Stimulated activated naive B cell treated with anti-CD40 and anti-IgM and Interleukin-4, amounts not matched to agents 10 μg/mL and 1 μg/mL and 100 μg/mL, for 72 hours (primary cell): ENCODE data around the gene IMPG2.

Experiments
- ATAC-seq, 2 donors: fragments of 150-1000 bp; cut with Tn5 transposase; replicated peaks; 2 replicates each; pipeline ENCODE4 v1.10.0; 2021; ENCODE audit warnings: moderate library complexity in 1 of 2
- DNase-seq: peaks from one replicate; pipeline ENCODE4 v3.0.0; 2021
- H3K27ac Mint-ChIP-seq: one replicate; pipeline ENCODE4 v1.8.0; 2022; ENCODE audit warnings: mild to moderate bottlenecking, mixed read lengths
- H3K27me3 Mint-ChIP-seq, 2 donors: one replicate each; pipeline ENCODE4 v1.8.0; 2022; ENCODE audit warnings: mixed read lengths in 2 of 2
- H3K36me3 Mint-ChIP-seq, 2 donors: one replicate each; pipeline ENCODE4 v1.8.0; 2022; ENCODE audit warnings: mixed read lengths in 2 of 2, mild to moderate bottlenecking in 1 of 2
- H3K4me1 Mint-ChIP-seq, 2 donors: one replicate each; pipeline ENCODE4 v1.8.0; 2022; ENCODE audit warnings: mixed read lengths in 2 of 2, mild to moderate bottlenecking in 1 of 2
- H3K4me3 Mint-ChIP-seq, 2 donors: one replicate each; pipeline ENCODE4 v1.8.0; 2022; ENCODE audit warnings: mild to moderate bottlenecking in 2 of 2, mixed read lengths in 2 of 2, moderate library complexity in 1 of 2
- H3K9me3 Mint-ChIP-seq, 2 donors: one replicate each; pipeline ENCODE4 v1.8.0; 2022; ENCODE audit warnings: mixed read lengths in 2 of 2, mild to moderate bottlenecking in 1 of 2

IMPG2 gene

DNA sequence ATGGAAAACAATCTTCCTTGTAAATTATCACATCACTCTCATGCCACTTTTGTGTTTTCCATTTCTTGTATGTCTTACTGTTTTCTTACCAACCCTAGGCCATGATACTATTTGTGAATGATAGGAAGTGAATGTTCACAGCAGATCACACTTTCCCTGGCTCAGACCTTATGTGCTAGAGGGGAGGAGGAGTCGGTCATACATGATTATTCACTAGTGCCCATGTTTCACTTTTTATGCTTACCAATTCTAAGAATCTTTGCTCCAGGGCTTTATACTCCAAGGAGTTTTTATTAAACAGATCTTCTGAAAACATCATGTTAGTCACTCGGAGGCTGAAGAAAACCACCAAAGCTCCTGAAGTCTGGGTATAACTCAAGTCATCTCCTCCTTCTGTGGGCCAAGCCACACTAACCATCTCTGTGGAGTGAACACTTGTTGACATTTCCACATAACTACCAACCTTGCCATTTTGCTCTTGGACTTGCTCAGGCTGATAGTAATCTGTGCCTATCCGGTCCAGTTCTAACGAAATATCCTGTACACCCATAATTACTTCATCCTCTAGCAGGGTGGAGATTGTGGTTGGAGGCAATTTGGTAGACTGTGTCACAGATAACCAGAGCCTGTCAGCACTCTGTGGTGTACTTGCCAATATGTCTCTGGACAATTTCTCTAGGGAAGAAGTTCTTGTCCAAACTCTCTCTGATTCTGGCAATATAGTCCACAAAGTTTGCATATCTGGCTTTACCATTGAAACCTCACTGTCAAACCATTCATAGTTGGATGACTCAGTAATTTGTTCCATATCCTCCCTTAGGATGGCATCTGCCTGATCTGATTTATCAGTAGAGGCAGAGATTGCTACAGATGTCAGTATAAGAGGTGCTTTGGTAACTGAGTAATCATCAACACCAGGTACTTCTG, 76.8 kb downstream of the IMPG2 start:
- peaks cover 4 to 16% of the 10 kb centered on the region in 2 donors for H3K36me3 Mint-ChIP-seq
- DNase-seq (no peak), ATAC-seq (no peak)
- H3K27ac Mint-ChIP-seq, result no peak overlapping the region
- no peaks in the 10 kb centered on the region for H3K27me3 Mint-ChIP-seq
- H3K9me3 Mint-ChIP-seq, result peaks cover 2 to 3% of the 10 kb centered on the region in 2 donors
- H3K4me1 Mint-ChIP-seq, result peaks cover 0 to under 1% of the 10 kb centered on the region in 2 donors
- no peak overlapping the region for H3K4me3 Mint-ChIP-seq

DNA sequence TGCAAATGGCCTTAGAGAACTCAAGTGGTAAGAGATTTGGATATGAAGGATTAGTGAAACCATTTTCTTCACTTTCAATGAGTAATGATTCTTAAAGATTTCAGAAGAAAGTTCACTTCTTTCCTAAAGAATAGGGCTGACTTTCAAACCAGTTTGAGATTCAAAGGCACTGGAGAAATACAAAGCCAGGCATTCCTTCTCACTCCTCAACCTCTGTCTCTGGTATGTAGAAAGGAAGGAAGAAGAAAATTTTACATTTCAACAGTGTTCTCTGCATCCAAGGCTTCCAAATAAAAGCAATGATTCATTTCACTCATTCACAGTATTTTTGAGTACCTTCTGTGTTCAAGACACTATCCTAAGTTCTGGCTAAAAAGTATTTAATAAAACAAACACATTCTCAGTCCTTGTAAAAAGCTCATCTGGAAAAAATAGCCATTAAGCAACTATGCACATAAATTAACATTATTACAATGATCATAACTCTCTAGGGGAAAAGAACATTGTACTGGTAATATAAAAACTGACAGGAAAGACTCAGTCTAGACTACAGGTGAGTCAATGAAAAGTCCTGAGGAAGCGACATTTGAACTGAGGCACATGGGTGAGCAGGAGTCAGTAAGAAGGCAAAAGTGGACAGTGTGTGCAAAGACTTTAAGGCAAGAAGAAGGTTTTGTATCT, 79.5 kb downstream of the IMPG2 start:
- Mint-ChIP-seq H3K4me3 (no peak overlapping the region), H3K9me3 (no peaks in the 10 kb centered on the region), H3K27me3 (no peaks in the 10 kb centered on the region), H3K36me3 (peaks cover 4 to 10% of the 10 kb centered on the region in 2 donors), H3K27ac (no peak overlapping the region), H3K4me1 (no peaks in the 10 kb centered on the region)
- DNase-seq, result no peak
- no peak for ATAC-seq

DNA sequence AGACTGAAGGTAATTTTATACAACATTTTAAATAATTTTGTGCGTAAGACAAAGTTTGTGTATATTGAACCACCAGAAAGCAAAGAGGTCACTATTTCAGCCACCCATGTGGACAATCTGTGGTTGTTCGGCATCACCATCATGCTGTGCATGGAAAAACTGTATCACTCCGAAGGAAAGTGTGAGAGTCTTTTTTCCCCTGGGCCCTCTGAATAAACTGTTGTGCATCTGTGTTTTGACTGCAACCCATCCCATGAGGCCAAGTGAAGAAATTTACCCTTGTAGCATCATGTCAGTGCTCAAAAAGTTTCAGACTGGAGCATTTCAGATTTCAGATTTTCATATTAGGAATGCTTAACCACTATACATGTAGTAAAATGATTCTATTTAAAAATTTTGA, 85.3 kb downstream of the IMPG2 start:
- no peak for ATAC-seq
- H3K27me3 Mint-ChIP-seq, result no peaks in the 10 kb centered on the region
- peaks cover 0 to 4% of the 10 kb centered on the region in 2 donors for H3K36me3 Mint-ChIP-seq
- H3K27ac Mint-ChIP-seq, result no peak overlapping the region
- DNase-seq, result no peak
- no peak overlapping the region for H3K4me3 Mint-ChIP-seq
- H3K4me1 Mint-ChIP-seq, result no peaks in the 10 kb centered on the region
- no peaks in the 10 kb centered on the region for H3K9me3 Mint-ChIP-seq

DNA sequence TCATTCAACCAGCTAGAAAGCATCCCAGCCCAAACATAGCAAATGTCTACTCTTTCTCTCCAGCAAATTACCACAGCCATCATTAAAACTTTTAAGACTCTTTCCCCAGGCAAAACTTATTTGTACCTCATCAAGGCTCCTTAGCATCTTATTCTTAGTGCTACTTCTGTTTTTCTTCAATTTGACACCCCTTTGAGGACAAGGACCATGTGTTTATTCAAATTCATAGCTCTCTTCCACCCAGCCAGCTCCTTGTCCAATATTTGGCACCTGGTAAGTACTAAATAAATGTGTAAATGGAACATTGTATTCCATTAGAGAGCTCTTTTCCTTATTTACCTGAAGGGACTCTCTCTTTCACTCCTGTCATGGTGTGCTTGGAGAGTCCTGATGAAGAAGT, 89.8 kb downstream of the IMPG2 start:
- peaks cover 4 to 8% of the 10 kb centered on the region in 2 donors for H3K4me1 Mint-ChIP-seq
- ATAC-seq (no peak), DNase-seq (no peak)
- H3K27ac Mint-ChIP-seq, result no peak overlapping the region
- H3K27me3 Mint-ChIP-seq, result no peaks in the 10 kb centered on the region
- H3K9me3 Mint-ChIP-seq, result no peaks in the 10 kb centered on the region
- no peak overlapping the region for H3K4me3 Mint-ChIP-seq
- H3K36me3 Mint-ChIP-seq, result peaks cover 0 to 2% of the 10 kb centered on the region in 2 donors

DNA sequence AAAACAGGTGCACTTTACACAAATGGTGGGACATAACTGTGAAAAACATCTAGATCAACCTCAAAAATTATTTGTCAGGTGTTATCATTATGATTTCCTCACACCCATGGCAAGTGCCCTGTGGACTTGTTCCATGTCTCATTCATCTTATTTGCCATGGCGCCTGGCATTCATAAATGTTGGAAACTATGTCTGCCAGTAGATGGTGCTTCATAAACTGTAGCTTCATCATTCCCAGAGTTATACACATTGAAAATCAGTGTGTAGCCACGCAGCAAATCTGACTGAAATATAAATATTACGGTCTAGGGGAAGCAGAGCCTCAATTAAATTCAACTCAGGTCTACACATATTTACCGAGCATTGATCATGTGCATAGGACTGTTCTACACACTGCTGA, 90.7 kb downstream of the IMPG2 start:
- Mint-ChIP-seq H3K4me3 (no peak overlapping the region), H3K27me3 (no peaks in the 10 kb centered on the region), H3K4me1 (peaks cover 4 to 8% of the 10 kb centered on the region in 2 donors), H3K27ac (no peak overlapping the region), H3K36me3 (no peaks in the 10 kb centered on the region), H3K9me3 (no peaks in the 10 kb centered on the region)
- ATAC-seq, result no peak
- DNase-seq, result no peak

DNA sequence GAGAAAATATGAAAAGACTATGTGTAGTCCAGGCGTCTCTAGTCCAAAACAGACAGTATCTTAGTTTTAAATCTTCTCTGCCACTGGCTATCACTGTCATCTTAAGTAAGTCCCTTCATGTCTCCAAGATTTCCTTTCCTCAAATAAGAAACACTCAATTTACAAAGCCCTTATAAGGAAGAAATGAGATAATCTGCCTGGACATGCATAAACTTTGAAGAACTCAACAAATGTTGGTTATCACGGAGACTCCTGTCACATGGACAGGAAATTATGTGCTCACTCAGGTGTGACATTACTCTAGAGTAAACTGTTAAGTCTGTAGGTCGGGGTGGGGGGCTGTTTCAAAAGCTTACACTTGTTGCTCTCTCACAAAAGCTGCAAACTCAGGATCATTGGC, 91.9 kb downstream of the IMPG2 start:
- no peak for DNase-seq
- no peak for ATAC-seq

DNA sequence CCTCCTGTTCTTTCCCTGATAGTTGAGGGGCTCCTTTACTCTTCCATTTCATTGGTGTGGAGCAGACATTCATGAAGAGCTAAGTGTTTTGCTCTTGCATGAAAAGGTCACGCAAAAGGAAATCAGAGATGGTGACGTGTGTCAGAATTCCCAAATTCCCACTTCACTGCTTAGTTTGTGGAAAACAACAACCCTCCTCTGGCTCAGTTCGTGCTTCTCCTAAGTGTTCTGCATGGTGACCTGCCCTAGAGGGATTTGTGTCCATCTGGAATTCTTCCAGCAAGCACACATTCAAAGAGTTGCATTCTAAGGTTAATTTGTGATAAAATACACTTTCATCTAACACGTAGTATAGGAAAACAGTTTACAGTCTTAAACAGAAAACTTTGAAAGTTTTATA, 95.6 kb downstream of the IMPG2 start:
- no peaks in the 10 kb centered on the region for H3K27me3 Mint-ChIP-seq
- peaks cover under 1% of the 10 kb centered on the region in 2 donors for H3K36me3 Mint-ChIP-seq
- DNase-seq (no peak), ATAC-seq (no peak)
- H3K9me3 Mint-ChIP-seq, result peaks cover 2 to 5% of the 10 kb centered on the region in 2 donors
- H3K4me3 Mint-ChIP-seq, result no peak overlapping the region
- H3K4me1 Mint-ChIP-seq, result peaks cover 8 to 11% of the 10 kb centered on the region in 2 donors
- H3K27ac Mint-ChIP-seq, result no peak overlapping the region

More for the DNA sequence above, 91.9 kb downstream of the IMPG2 start:
- no peaks in the 10 kb centered on the region for H3K27me3 Mint-ChIP-seq
- no peak overlapping the region for H3K27ac Mint-ChIP-seq
- H3K9me3 Mint-ChIP-seq, result no peaks in the 10 kb centered on the region
- peaks cover 4 to 8% of the 10 kb centered on the region in 2 donors for H3K4me1 Mint-ChIP-seq
- H3K36me3 Mint-ChIP-seq, result no peaks in the 10 kb centered on the region
- no peak overlapping the region for H3K4me3 Mint-ChIP-seq

DNA sequence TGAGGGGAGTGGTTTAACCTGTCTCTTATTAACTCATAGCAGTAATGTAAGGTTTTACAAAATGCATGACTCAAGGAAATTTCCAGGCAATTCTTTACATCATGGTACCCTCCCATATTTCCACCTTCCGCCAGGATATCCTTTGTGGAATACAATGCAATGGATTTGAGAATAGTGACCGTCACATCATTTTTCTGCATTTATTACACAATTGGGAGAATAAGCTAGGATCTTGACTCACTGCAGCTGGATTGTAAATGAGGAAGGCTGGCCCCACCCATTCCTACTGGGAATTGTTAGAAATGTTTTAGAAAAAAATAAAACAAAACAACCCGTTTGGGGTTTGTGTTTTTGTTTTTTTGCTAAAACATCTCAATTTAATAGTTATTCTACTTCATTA, 97.4 kb downstream of the IMPG2 start:
- no peak overlapping the region for H3K27ac Mint-ChIP-seq
- H3K4me1 Mint-ChIP-seq, result peaks cover 9 to 10% of the 10 kb centered on the region in 2 donors
- H3K4me3 Mint-ChIP-seq, result no peak overlapping the region
- peaks cover 7 to 10% of the 10 kb centered on the region in 2 donors for H3K9me3 Mint-ChIP-seq
- DNase-seq (no peak), ATAC-seq (no peak)
- H3K27me3 Mint-ChIP-seq, result peaks cover 0 to 4% of the 10 kb centered on the region in 2 donors
- H3K36me3 Mint-ChIP-seq, result peaks cover 5 to 6% of the 10 kb centered on the region in 2 donors

DNA sequence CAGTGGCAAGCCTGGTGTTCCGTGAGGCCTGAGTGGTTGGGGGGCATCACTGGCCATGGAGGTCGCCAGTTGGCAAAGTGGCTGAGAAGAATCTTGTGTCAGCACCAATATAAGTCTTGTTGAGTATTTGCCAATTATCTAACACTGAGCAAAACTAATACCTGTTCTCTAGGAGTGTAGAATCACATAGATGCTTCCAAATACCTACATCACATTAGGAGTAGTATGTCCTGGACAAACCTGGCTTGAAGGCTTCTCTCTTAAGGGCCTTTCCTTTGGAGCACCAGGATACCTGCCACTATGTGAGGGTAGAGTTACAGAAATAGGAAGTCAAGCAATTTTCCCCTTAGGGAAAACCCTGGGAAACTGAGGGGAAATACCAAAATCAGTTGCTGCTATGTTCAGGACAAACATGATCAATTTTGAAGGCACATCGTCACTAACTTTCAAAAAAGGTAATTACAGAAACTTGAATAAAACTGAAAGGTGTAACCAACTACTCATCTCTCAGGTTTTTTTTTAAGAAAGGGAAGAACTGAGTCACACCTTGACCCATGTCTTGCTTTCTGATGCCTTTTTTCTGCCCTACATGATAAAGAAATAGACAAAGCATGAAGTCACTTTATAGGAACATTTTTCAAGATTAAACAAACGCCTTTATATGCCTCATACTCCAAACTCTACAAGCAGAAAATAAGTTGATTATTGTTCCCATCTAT, 100.4 kb downstream of the IMPG2 start:
- Mint-ChIP-seq H3K27me3 (peaks cover 0 to 4% of the 10 kb centered on the region in 2 donors), H3K4me1 (peaks cover 8 to 11% of the 10 kb centered on the region in 2 donors), H3K27ac (no peak overlapping the region), H3K36me3 (peaks cover 5 to 6% of the 10 kb centered on the region in 2 donors), H3K9me3 (peaks cover 7 to 10% of the 10 kb centered on the region in 2 donors), H3K4me3 (no peak overlapping the region)
- ATAC-seq, result peak in 1 of 2 donors; percentile 45
- no peak for DNase-seq

DNA sequence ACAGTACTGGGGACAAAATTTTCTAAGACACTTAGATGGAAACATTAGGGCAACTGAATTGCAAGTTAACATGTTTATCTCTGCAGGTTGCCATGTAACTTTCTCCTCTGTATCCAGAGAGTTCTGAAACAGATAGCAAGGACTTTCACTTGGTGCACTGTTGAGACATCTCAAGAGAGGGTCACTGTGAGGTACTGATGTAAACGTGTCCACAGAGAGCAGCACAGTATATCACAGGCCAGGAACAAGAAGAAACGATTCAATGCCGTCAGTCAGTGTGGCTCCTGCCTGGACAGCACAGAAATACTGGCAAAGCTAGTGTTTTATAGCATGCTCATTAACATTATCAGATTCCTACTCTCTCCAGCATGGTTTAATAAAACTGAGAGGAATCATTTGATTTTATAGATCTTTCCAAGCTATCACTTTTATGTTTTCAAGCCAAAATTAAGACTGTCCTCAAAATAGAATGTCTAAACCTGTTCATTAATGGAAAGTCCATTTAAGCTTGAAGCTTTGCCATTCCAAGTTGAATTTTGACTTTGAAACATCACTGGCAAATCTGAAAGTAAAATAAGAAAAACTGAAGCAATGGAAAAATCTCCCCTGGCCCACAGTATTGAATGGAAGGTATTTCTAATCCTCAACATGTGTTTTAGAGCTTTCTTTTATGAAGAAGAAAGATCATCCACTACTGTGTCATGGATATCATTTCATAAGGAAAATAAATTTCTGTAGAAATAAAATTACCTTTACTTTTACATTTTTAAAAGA, 102.7 kb downstream of the IMPG2 start:
- Mint-ChIP-seq H3K9me3 (peaks cover 19 to 23% of the 10 kb centered on the region in 2 donors), H3K36me3 (peaks cover 6 to 10% of the 10 kb centered on the region in 2 donors), H3K27me3 (peaks cover 0 to 4% of the 10 kb centered on the region in 2 donors), H3K4me3 (no peak overlapping the region), H3K27ac (peak overlapping the region; percentile 38), H3K4me1 (peaks cover 8 to 11% of the 10 kb centered on the region in 2 donors)
- no peak for DNase-seq
- ATAC-seq, result peak; percentile 37 to 53

DNA sequence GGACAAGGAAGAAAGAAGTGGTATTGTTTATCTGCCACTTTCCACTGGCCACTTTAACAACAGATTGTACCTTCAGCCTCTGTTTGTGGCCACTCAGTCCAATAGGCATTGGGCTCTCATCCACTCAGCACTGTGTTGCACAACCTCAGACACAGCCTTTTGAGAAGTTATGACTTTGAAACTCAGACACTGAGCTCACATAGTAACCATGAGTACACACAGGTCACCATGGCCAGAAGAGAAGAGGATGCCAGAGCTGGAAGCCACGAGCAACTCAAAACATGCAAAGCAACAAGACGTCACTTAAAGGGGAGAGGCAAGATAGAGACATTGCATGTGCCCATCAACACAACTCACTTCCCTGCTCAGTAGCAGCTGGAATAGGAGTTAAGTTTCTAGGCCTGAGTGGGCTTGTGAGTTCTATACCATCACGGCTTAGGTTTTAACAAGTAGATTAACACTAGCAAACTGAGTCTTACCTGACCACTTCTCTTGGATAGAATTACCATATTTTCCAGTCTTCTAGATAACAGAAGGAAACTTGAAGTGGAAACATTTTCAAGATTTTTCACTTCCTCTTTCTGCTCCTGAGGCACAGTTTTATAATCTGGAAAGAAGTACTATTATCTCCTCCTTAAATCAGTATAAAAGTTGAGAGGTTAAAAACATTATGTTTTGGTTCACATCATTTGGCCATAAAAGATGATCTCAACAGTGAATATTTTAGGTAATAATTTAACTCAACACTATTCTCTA, 103.5 kb downstream of the IMPG2 start:
- Mint-ChIP-seq H3K4me3 (no peak overlapping the region), H3K27ac (peak overlapping the region; percentile 38), H3K36me3 (peaks cover 6 to 10% of the 10 kb centered on the region in 2 donors), H3K4me1 (peaks cover 8 to 11% of the 10 kb centered on the region in 2 donors), H3K27me3 (peaks cover 0 to 4% of the 10 kb centered on the region in 2 donors), H3K9me3 (peaks cover 19 to 23% of the 10 kb centered on the region in 2 donors)
- ATAC-seq, result peak; percentile 80 to 81
- DNase-seq, result peak; percentile 7

DNA sequence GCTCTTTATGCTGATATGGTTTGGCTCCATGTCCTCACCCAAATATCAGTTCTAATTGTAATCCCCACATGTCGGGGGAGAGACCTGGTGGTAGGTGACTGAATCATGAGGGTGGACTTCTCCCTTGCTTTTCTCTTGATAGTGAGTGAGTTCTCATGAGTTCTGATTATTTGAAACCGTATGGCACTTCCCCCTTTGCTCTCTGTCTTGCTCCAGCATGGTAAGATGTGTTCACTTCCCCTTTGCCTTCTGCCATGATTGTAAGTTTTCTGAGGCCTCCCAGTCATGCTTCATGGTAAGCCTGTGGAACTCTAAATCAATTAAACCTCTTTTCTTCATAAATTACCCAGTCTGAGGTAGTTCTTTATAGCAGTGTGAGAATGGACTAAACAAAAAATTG, 107.6 kb downstream of the IMPG2 start:
- DNase-seq, result no peak
- no peak overlapping the region for H3K4me3 Mint-ChIP-seq
- peaks cover 12 to 13% of the 10 kb centered on the region in 2 donors for H3K9me3 Mint-ChIP-seq
- peaks cover 0 to 6% of the 10 kb centered on the region in 2 donors for H3K36me3 Mint-ChIP-seq
- peaks cover 0 to 4% of the 10 kb centered on the region in 2 donors for H3K27me3 Mint-ChIP-seq
- H3K27ac Mint-ChIP-seq, result no peak overlapping the region
- ATAC-seq, result no peak
- peaks cover 0 to 2% of the 10 kb centered on the region in 2 donors for H3K4me1 Mint-ChIP-seq

DNA sequence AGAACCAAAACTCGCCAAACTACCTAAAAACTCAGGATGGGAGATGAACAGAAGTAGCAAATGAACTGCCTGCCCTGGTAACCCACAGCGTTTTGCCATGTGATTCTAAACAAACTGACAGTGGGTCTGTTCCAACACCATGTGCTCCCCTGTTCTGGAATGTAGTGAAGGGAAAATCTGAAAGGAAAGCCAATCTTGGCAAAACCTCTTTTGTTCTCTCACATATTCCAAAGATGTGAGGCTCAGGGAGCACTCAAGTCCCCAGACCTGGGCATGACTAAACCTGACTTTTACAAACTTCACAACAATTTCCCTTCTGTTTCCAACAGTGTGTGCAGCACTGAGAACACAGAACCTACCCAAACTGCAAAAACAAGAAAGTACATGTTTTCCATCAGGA, 116.1 kb downstream of the IMPG2 start:
- H3K4me1 Mint-ChIP-seq, result peaks cover 4 to 6% of the 10 kb centered on the region in 2 donors
- no peaks in the 10 kb centered on the region for H3K36me3 Mint-ChIP-seq
- no peak overlapping the region for H3K27ac Mint-ChIP-seq
- no peaks in the 10 kb centered on the region for H3K9me3 Mint-ChIP-seq
- H3K27me3 Mint-ChIP-seq, result peaks cover 0 to 9% of the 10 kb centered on the region in 2 donors
- DNase-seq, result no peak
- ATAC-seq, result no peak
- H3K4me3 Mint-ChIP-seq, result no peak overlapping the region
